Measurements from ENCODE around the gene GNPTG. TPM values are rescaled to one million over a fixed set of nuclear protein-coding genes. Genes with fewer than 3 reads are reported as not detected.

Gene GNPTG
- total RNA-seq, 1 experiment from 2014 or later = 29.4 TPM

GRCh38 chr16:1403036-1403435 is 51.3 kb downstream of the GNPTG start:
- Histone ChIP-seq H3K9me3 (ENCODE audit: control insufficient read depth, low read depth, low read length) (no peaks in the 10 kb centered on the region), H3K18ac (ENCODE audit: insufficient read length, low read depth, low read length) (no peak overlapping the region), H3K79me2 (ENCODE audit: insufficient read depth, low read length) (no peaks in the 10 kb centered on the region; the same call in 1 of the 2 replicates), H3K4ac (ENCODE audit: low read depth, low read length) (no peak overlapping the region), H2AFZ (ENCODE audit: low read length) (no peak overlapping the region), H2AK5ac (ENCODE audit: insufficient read length, low read length) (no peak overlapping the region), H3K79me1 (ENCODE audit: insufficient read depth, low read depth, low read length, poor library complexity, severe bottlenecking) (no peaks in the 10 kb centered on the region), H3K23ac (ENCODE audit: insufficient read length, low read depth, low read length) (no peak overlapping the region), H3T11ph (ENCODE audit: low read length) (no peak overlapping the region), H3K23me2 (ENCODE audit: insufficient read length, low read depth, low read length, poor library complexity, severe bottlenecking) (no peaks in the 10 kb centered on the region), H3K27me3 (ENCODE audit: insufficient read depth, low read length) (no peaks in the 10 kb centered on the region), H3K9ac (ENCODE audit: extremely low read depth, insufficient read length, low read length) (no peak overlapping the region), H3K14ac (ENCODE audit: insufficient read depth, low read length) (no peak overlapping the region), H4K20me1 (ENCODE audit: control insufficient read depth, insufficient read depth, insufficient read length) (no peaks in the 10 kb centered on the region), H2BK20ac (ENCODE audit: low read depth, low read length, poor library complexity, severe bottlenecking) (no peak overlapping the region), H3K27ac (ENCODE audit: insufficient read length, low read depth, low read length) (no peak overlapping the region), H2BK12ac (ENCODE audit: insufficient read length, low read depth, low read length) (no peak overlapping the region), H4K8ac (replicated peaks; ENCODE audit: insufficient read length, low read depth, low read length) (no peak overlapping the region), H3K56ac (ENCODE audit: insufficient read length, low read depth, low read length) (no peak overlapping the region), H4K5ac (ENCODE audit: insufficient read length, low read depth, low read length) (no peak overlapping the region), H4K91ac (ENCODE audit: insufficient read length, low read depth, low read length) (no peak overlapping the region), H2BK15ac (ENCODE audit: low read depth, low read length) (no peak overlapping the region), H3K4me1 (ENCODE audit: insufficient read depth, low read length) (no peaks in the 10 kb centered on the region), H3K4me2 (ENCODE audit: insufficient read depth, insufficient read length, low read length) (no peak overlapping the region), H2BK5ac (ENCODE audit: insufficient read length, low read length) (no peak overlapping the region), H2BK120ac (ENCODE audit: low read depth, low read length, poor library complexity, severe bottlenecking) (no peak overlapping the region)
- H3K4me3 Mint-ChIP-seq = no peak overlapping the region
- no peak for TF ChIP-seq CTCF (conservative IDR thresholded peaks at IDR 0.05)
- no peaks in the 10 kb centered on the region for H3K27me3 Mint-ChIP-seq (ENCODE audit: low read depth)
- no CpG with 5 or more reads among the region's 22 CpGs for WGBS (ENCODE audit: extremely low coverage, insufficient read length, low lambda C conversion rate)
- no peak for DNase-seq
- peaks cover 0 to 2% of the 10 kb centered on the region in 2 experiments; a peak in 1 of 4 replicates for H3K4me1 Mint-ChIP-seq
- H3K36me3 Mint-ChIP-seq (ENCODE audit: insufficient read depth in 1 of 3, low read depth in 3 of 3) = peaks cover 7 to 27% (median 27%) of the 10 kb centered on the region in 3 experiments; a peak in 6 of 7 replicates
- no peaks in the 10 kb centered on the region for H3K9me3 Mint-ChIP-seq
- H3K27ac Mint-ChIP-seq = no peak overlapping the region; a peak in 1 of 7 replicates
